Measurements from ENCODE around the gene PLOD2. TPM values are rescaled to one million over a fixed set of nuclear protein-coding genes. Genes with fewer than 3 reads are reported as not detected.

PLOD2 gene
- total RNA-seq, 2 experiments from 2014 or later = 0.20 to 1.2 TPM

- CTCF ChIA-PET = no interaction called here
- no peak overlapping the region for H3K4me3 Mint-ChIP-seq
- H3K36me3 Mint-ChIP-seq = no peaks in the 10 kb centered on the region
- H3K4me1 Mint-ChIP-seq = no peaks in the 10 kb centered on the region
- DNase-seq (no peak), ATAC-seq (no peak)
- no peaks in the 10 kb centered on the region for H3K27me3 Mint-ChIP-seq
- no peak overlapping the region for H3K27ac Mint-ChIP-seq
- peaks cover 9% of the 10 kb centered on the region for H3K9me3 Mint-ChIP-seq (ENCODE audit: low read depth)
Observed at GRCh38 chr3:146019508-146019907, 141.5 kb downstream of the PLOD2 start.

Other genes starting within 250 kb of the PLOD2 start
- gene PLSCR4, start 89.9 kb upstream of the PLOD2 start, total RNA-seq = not detected